GM23248 (cell line): Measurements from ENCODE around the gene CC2D2A. TPM values are rescaled to one million over a fixed set of nuclear protein-coding genes. Genes with fewer than 3 reads are reported as not detected.

Experiments used
- DNase-seq: peaks from one replicate; pipeline ENCODE4 v3.0.0-alpha.2; 2015
- H2AFZ ChIP-seq: fragments of 200-600 bp; sonication (generic); 2 replicates; pipeline ENCODE4 v1.6.1; 2016; ENCODE audit warnings: antibody characterized with exemption
- H3F3A ChIP-seq: fragments of 200-600 bp; sonication (generic); 2 replicates; pipeline ENCODE4 v1.6.1; 2016; ENCODE audit warnings: mild to moderate bottlenecking, antibody characterized with exemption, mixed run types; ENCODE audit not compliant: insufficient read depth
- H3K27ac ChIP-seq: fragments of 200-600 bp; sonication (generic); 2 replicates; pipeline ENCODE4 v1.5.1; 2016; ENCODE audit warnings: mild to moderate bottlenecking
- H3K27me3 ChIP-seq: fragments of 200-600 bp; sonication (generic); replicated peaks from 2 replicates; pipeline ENCODE4 v1.6.1; 2016; ENCODE audit warnings: mild to moderate bottlenecking; ENCODE audit not compliant: insufficient read depth
- H3K36me3 ChIP-seq: fragments of 200-600 bp; sonication (generic); 2 replicates; pipeline ENCODE4 v1.6.1; 2016; ENCODE audit warnings: low read depth, mild to moderate bottlenecking
- H3K4me1 ChIP-seq: fragments of 200-600 bp; sonication (generic); 2 replicates; pipeline ENCODE4 v1.6.1; 2016; ENCODE audit warnings: mild to moderate bottlenecking; ENCODE audit not compliant: insufficient read depth
- H3K4me2 ChIP-seq: fragments of 200-600 bp; sonication (generic); one replicate; pipeline ENCODE4 v1.6.1; 2016; ENCODE audit warnings: mild to moderate bottlenecking; ENCODE audit not compliant: unreplicated experiment
- H3K4me3 ChIP-seq: fragments of 200-600 bp; sonication (generic); 2 replicates; pipeline ENCODE4 v1.5.1; 2016; ENCODE audit warnings: mild to moderate bottlenecking
- H3K79me2 ChIP-seq: fragments of 200-600 bp; sonication (generic); 2 replicates; pipeline ENCODE4 v1.6.1; 2016; ENCODE audit warnings: mild to moderate bottlenecking; ENCODE audit not compliant: insufficient read depth
- H3K9ac ChIP-seq: fragments of 200-600 bp; sonication (generic); 2 replicates; pipeline ENCODE4 v1.6.1; 2016; ENCODE audit warnings: mild to moderate bottlenecking
- H3K9me2 ChIP-seq: fragments of 200-600 bp; sonication (generic); 2 replicates; pipeline ENCODE4 v1.6.1; 2016; ENCODE audit warnings: mixed run types, mild to moderate bottlenecking, moderate library complexity; ENCODE audit not compliant: insufficient read depth
- H3K9me3 ChIP-seq: fragments of 200-600 bp; sonication (generic); one replicate; pipeline ENCODE4 v1.6.1; 2017; ENCODE audit warnings: low read depth
- H4K20me1 ChIP-seq: fragments of 200-600 bp; sonication (generic); 2 replicates; pipeline ENCODE4 v1.6.0; 2016; ENCODE audit not compliant: insufficient read depth
- EZH2 ChIP-seq: fragments of 200-600 bp; sonication (generic); IDR thresholded peaks from 2 replicates; pipeline ENCODE4 v1.6.1; 2018; ENCODE audit warnings: antibody characterized with exemption, mild to moderate bottlenecking; ENCODE audit not compliant: insufficient read depth, poor library complexity, severe bottlenecking
- EZH2phosphoT487 ChIP-seq: fragments of 200-600 bp; sonication (generic); IDR thresholded peaks from 2 replicates; pipeline ENCODE4 v1.6.1; 2018; ENCODE audit warnings: antibody characterized with exemption, moderate library complexity, mild to moderate bottlenecking, low read depth; ENCODE audit not compliant: insufficient read depth
- WGBS, 2 experiments: methylation state at CpG; one replicate each; pipeline ENCODE4 v1.1.6; 2015 to 2017; ENCODE audit warnings: low lambda C conversion rate in 2 of 2, low coverage in 1 of 2; ENCODE audit errors: missing lambda C conversion rate in 2 of 2; 5-methylcytosine and 5-hydroxymethylcytosine counted together
- in situ Hi-C: fragments of 300-500 bp; cut with MboI; formaldehyde crosslinking; loops from 2 replicates; pipeline ENCODE4 v1.15.0; 2020
- polyA plus RNA-seq: library from polyadenylated mRNA; unstranded; fragments of >200 nt; fragmentation: Nextera tagmentation; extraction: Ambion mirVana; gene quantifications from 2 replicates; pipeline ENCODE4 v1.2.1, GENCODE V29; 2016
- total RNA-seq: library from RNA; depleted of rRNA; stranded (reverse); fragments of >200 nt; shearing (Covaris generic); gene quantifications from 2 replicates; pipeline ENCODE4 v1.2.3, GENCODE V29; 2014

Gene CC2D2A
- total and polyA plus RNA-seq, 2 experiments from 2014 or later, result 10.2 to 11.5 TPM

GRCh38 chr4:15586066-15586465 lies 116.4 kb downstream of the CC2D2A start:
- no peak overlapping the region for H3K4me3 ChIP-seq
- H3K4me2 ChIP-seq, result no peak overlapping the region
- H3K9me2 ChIP-seq, result peaks cover 9% of the 10 kb centered on the region; the same call in 1 of the 2 replicates
- H3K4me1 ChIP-seq, result peaks cover 5% of the 10 kb centered on the region; the same call in 1 of the 2 replicates
- H3K36me3 ChIP-seq, result no peaks in the 10 kb centered on the region
- H3K9ac ChIP-seq, result no peak overlapping the region
- H3K27me3 ChIP-seq, result no peaks in the 10 kb centered on the region
- DNase-seq, result peak; percentile 4
- no peaks in the 10 kb centered on the region for H3K9me3 ChIP-seq
- 91 to 100% methylated on average over 1 of the region's 1 CpG for WGBS, 2 experiments
- in situ Hi-C loops, result no loop called here
- H2AFZ ChIP-seq, result no peak overlapping the region
- H3F3A ChIP-seq, result no peaks in the 10 kb centered on the region
- no peaks in the 10 kb centered on the region for H3K79me2 ChIP-seq
- H4K20me1 ChIP-seq, result no peaks in the 10 kb centered on the region
- no peak overlapping the region for H3K27ac ChIP-seq
- TF ChIP-seq EZH2 (no peak), EZH2phosphoT487 (no peak)

- 40 to 43% methylated on average over 3 of the region's 3 CpGs for WGBS, 2 experiments
- TF ChIP-seq EZH2 (no peak), EZH2phosphoT487 (no peak)
- in situ Hi-C loops, result no loop called here
These were observed 118.0 kb downstream of the CC2D2A start for GRCh38 chr4:15587649-15588048.

GRCh38 chr4:15592799-15593198 lies 123.1 kb downstream of the CC2D2A start:
- in situ Hi-C loops, result no loop called here

More at GRCh38 chr4:15587649-15588048, 118.0 kb downstream of the CC2D2A start:
- Histone ChIP-seq H3K4me1 (no peaks in the 10 kb centered on the region), H3K27me3 (no peaks in the 10 kb centered on the region), H3F3A (no peaks in the 10 kb centered on the region), H3K4me2 (no peak overlapping the region), H3K27ac (no peak overlapping the region), H4K20me1 (no peaks in the 10 kb centered on the region), H3K4me3 (no peak overlapping the region), H3K79me2 (no peaks in the 10 kb centered on the region), H3K36me3 (no peaks in the 10 kb centered on the region), H3K9me3 (no peaks in the 10 kb centered on the region), H3K9me2 (peaks cover 9% of the 10 kb centered on the region; the same call in 1 of the 2 replicates), H2AFZ (no peak overlapping the region), H3K9ac (no peak overlapping the region)
- DNase-seq, result peak; percentile 9

GRCh38 chr4:15598644-15599043 lies 129.0 kb downstream of the CC2D2A start:
- H3K4me1 ChIP-seq, result no peaks in the 10 kb centered on the region
- H3K27me3 ChIP-seq, result no peaks in the 10 kb centered on the region
- no peaks in the 10 kb centered on the region for H4K20me1 ChIP-seq
- no peaks in the 10 kb centered on the region for H3K79me2 ChIP-seq
- H3K9me3 ChIP-seq, result no peaks in the 10 kb centered on the region
- no peaks in the 10 kb centered on the region for H3K9me2 ChIP-seq
- H2AFZ ChIP-seq, result no peak overlapping the region
- no peak overlapping the region for H3K9ac ChIP-seq
- 0 out of 2 replicates have a peak, but pooled peaks cover 8% of the 10 kb centered on the region for H3F3A ChIP-seq
- TF ChIP-seq EZH2 (no peak), EZH2phosphoT487 (no peak)
- peaks cover 31% of the 10 kb centered on the region for H3K36me3 ChIP-seq
- in situ Hi-C loops, result no loop called here
- H3K4me2 ChIP-seq, result no peak overlapping the region
- no peak overlapping the region for H3K27ac ChIP-seq
- H3K4me3 ChIP-seq, result no peak overlapping the region
- DNase-seq, result peak; percentile 5
- WGBS, 2 experiments, result 95 to 100% methylated on average over 4 of the region's 4 CpGs

More at GRCh38 chr4:15592799-15593198, 123.1 kb downstream of the CC2D2A start:
- H3K36me3 ChIP-seq, result 0 out of 2 replicates have a peak, but pooled peaks cover 11% of the 10 kb centered on the region
- H4K20me1 ChIP-seq, result no peaks in the 10 kb centered on the region
- H3K9me3 ChIP-seq, result no peaks in the 10 kb centered on the region
- no peak for DNase-seq
- H3K27me3 ChIP-seq, result no peaks in the 10 kb centered on the region
- H3K79me2 ChIP-seq, result no peaks in the 10 kb centered on the region
- H3K9me2 ChIP-seq, result no peaks in the 10 kb centered on the region
- no peak for TF ChIP-seq EZH2phosphoT487
- no peak for TF ChIP-seq EZH2
- no peak overlapping the region for H3K27ac ChIP-seq
- no peak overlapping the region for H3K9ac ChIP-seq
- no peak overlapping the region for H2AFZ ChIP-seq
- no peaks in the 10 kb centered on the region for H3K4me1 ChIP-seq
- no peak overlapping the region for H3K4me2 ChIP-seq
- no peak overlapping the region for H3K4me3 ChIP-seq
- WGBS, 2 experiments, result 98 to 100% methylated on average over 3 of the region's 3 CpGs
- no peaks in the 10 kb centered on the region for H3F3A ChIP-seq
